ENCODE data around the gene SPARCL1.

DNA sequence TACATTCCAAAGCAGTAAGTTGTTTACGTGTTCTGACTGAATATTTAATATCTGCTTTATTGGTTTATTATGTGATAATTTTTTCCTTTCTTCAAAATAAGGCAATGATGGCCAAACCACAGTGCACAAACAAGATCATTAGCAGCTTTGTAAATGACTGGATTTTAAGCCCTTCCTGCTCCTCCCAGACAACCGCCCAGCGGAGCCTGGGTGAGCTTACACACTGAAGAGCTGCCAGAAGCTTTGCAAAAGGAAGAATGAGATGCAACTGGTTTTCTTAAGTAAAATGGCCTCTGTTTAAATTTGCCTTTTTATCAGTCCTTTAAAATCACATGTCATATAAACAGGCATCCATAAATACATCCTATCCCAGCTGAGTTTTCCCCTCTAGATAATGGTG, 52.2 kb downstream of the SPARCL1 start:
- TF ChIP-seq, protein P1, sequence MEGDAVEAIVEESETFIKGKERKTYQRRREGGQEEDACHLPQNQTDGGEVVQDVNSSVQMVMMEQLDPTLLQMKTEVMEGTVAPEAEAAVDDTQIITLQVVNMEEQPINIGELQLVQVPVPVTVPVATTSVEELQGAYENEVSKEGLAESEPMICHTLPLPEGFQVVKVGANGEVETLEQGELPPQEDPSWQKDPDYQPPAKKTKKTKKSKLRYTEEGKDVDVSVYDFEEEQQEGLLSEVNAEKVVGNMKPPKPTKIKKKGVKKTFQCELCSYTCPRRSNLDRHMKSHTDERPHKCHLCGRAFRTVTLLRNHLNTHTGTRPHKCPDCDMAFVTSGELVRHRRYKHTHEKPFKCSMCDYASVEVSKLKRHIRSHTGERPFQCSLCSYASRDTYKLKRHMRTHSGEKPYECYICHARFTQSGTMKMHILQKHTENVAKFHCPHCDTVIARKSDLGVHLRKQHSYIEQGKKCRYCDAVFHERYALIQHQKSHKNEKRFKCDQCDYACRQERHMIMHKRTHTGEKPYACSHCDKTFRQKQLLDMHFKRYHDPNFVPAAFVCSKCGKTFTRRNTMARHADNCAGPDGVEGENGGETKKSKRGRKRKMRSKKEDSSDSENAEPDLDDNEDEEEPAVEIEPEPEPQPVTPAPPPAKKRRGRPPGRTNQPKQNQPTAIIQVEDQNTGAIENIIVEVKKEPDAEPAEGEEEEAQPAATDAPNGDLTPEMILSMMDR (optimal IDR thresholded peaks at IDR 0.05 in 1 of 3, IDR thresholded peaks at IDR 0.05 in 1 of 3, conservative IDR thresholded peaks at IDR 0.05 in 1 of 3; ENCODE audit: extremely low read depth in 1 of 3, insufficient read depth in 2 of 3, low read length in 3 of 3), result no peak
- no peak for TF ChIP-seq EZH2 (IDR thresholded peaks at IDR 0.05; ENCODE audit: low read length)
